ENCODE measurements around the gene RFX6.

Gene RFX6

GRCh38 chr6:116840091-116840490 is 37.0 kb upstream of the RFX6 start:
- DNase-seq (ENCODE audit: extremely low read depth, insufficient read length) = no peak
- TF ChIP-seq CTCF (IDR thresholded peaks at IDR 0.05; ENCODE audit: insufficient read depth, low read length, poor library complexity, severe bottlenecking) = no peak
- Histone ChIP-seq H3K36me3 (ENCODE audit: control insufficient read depth, insufficient read depth, low read length) (no peaks in the 10 kb centered on the region), H3K27me3 (replicated peaks; ENCODE audit: control insufficient read depth, insufficient read depth, low read length) (no peaks in the 10 kb centered on the region), H3K4me3 (replicated peaks; ENCODE audit: low read depth, low read length) (no peak overlapping the region)

GRCh38 chr6:116842459-116842858 is 34.6 kb upstream of the RFX6 start:
- no peaks in the 10 kb centered on the region for H3K27me3 ChIP-seq (replicated peaks; ENCODE audit: control insufficient read depth, insufficient read depth, low read length)
- TF ChIP-seq CTCF (IDR thresholded peaks at IDR 0.05; ENCODE audit: insufficient read depth, low read length, poor library complexity, severe bottlenecking) = no peak
- no peak for DNase-seq (ENCODE audit: extremely low read depth, insufficient read length)
- no peak overlapping the region for H3K4me3 ChIP-seq (replicated peaks; ENCODE audit: low read depth, low read length)
- H3K36me3 ChIP-seq (ENCODE audit: control insufficient read depth, insufficient read depth, low read length) = no peaks in the 10 kb centered on the region

- peak; percentile 23 for TF ChIP-seq CTCF (IDR thresholded peaks at IDR 0.05; ENCODE audit: insufficient read depth, low read length, poor library complexity, severe bottlenecking)
Measured at GRCh38 chr6:116847227-116847626, 29.8 kb upstream of the RFX6 start.

GRCh38 chr6:116858060-116858459 is 19.0 kb upstream of the RFX6 start:
- no peaks in the 10 kb centered on the region for H3K36me3 ChIP-seq (ENCODE audit: control insufficient read depth, insufficient read depth, low read length)
- H3K4me3 ChIP-seq (replicated peaks; ENCODE audit: low read depth, low read length) = no peak overlapping the region
- no peaks in the 10 kb centered on the region for H3K27me3 ChIP-seq (replicated peaks; ENCODE audit: control insufficient read depth, insufficient read depth, low read length)
- no peak for DNase-seq (ENCODE audit: extremely low read depth, insufficient read length)
- TF ChIP-seq CTCF (IDR thresholded peaks at IDR 0.05; ENCODE audit: insufficient read depth, low read length, poor library complexity, severe bottlenecking) = no peak

More at GRCh38 chr6:116847227-116847626, 29.8 kb upstream of the RFX6 start:
- Histone ChIP-seq H3K27me3 (replicated peaks; ENCODE audit: control insufficient read depth, insufficient read depth, low read length) (no peaks in the 10 kb centered on the region), H3K4me3 (replicated peaks; ENCODE audit: low read depth, low read length) (no peak overlapping the region), H3K36me3 (ENCODE audit: control insufficient read depth, insufficient read depth, low read length) (no peaks in the 10 kb centered on the region)
- peak; percentile 16 for DNase-seq (ENCODE audit: extremely low read depth, insufficient read length)

GRCh38 chr6:116859264-116859663 is 17.8 kb upstream of the RFX6 start:
- Histone ChIP-seq H3K36me3 (ENCODE audit: control insufficient read depth, insufficient read depth, low read length) (no peaks in the 10 kb centered on the region), H3K4me3 (replicated peaks; ENCODE audit: low read depth, low read length) (no peak overlapping the region), H3K27me3 (replicated peaks; ENCODE audit: control insufficient read depth, insufficient read depth, low read length) (no peaks in the 10 kb centered on the region)
- no peak for DNase-seq (ENCODE audit: extremely low read depth, insufficient read length)
- no peak for TF ChIP-seq CTCF (IDR thresholded peaks at IDR 0.05; ENCODE audit: insufficient read depth, low read length, poor library complexity, severe bottlenecking)

GRCh38 chr6:116866281-116866871 is 10.7 kb upstream of the RFX6 start:
- no peak for DNase-seq (ENCODE audit: extremely low read depth, insufficient read length)
- TF ChIP-seq CTCF (IDR thresholded peaks at IDR 0.05; ENCODE audit: insufficient read depth, low read length, poor library complexity, severe bottlenecking) = no peak

More at GRCh38 chr6:116866281-116866871, 10.7 kb upstream of the RFX6 start:
- Histone ChIP-seq H3K4me3 (replicated peaks; ENCODE audit: low read depth, low read length) (no peak overlapping the region), H3K36me3 (ENCODE audit: control insufficient read depth, insufficient read depth, low read length) (no peaks in the 10 kb centered on the region), H3K27me3 (replicated peaks; ENCODE audit: control insufficient read depth, insufficient read depth, low read length) (no peaks in the 10 kb centered on the region)

Data from GM06990 (cell line).